ENCODE measurements around the gene COL6A1.

The COL6A1 gene

GRCh38 chr21:46018615-46019014, 37.0 kb downstream of the COL6A1 start:
- H3K4me3 ChIP-seq (ENCODE audit: low read depth, low read length), result no peak overlapping the region
- DNase-seq (ENCODE audit: low read depth), result no peak
- TF ChIP-seq, protein P1, sequence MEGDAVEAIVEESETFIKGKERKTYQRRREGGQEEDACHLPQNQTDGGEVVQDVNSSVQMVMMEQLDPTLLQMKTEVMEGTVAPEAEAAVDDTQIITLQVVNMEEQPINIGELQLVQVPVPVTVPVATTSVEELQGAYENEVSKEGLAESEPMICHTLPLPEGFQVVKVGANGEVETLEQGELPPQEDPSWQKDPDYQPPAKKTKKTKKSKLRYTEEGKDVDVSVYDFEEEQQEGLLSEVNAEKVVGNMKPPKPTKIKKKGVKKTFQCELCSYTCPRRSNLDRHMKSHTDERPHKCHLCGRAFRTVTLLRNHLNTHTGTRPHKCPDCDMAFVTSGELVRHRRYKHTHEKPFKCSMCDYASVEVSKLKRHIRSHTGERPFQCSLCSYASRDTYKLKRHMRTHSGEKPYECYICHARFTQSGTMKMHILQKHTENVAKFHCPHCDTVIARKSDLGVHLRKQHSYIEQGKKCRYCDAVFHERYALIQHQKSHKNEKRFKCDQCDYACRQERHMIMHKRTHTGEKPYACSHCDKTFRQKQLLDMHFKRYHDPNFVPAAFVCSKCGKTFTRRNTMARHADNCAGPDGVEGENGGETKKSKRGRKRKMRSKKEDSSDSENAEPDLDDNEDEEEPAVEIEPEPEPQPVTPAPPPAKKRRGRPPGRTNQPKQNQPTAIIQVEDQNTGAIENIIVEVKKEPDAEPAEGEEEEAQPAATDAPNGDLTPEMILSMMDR (IDR thresholded peaks at IDR 0.05; ENCODE audit: control insufficient read depth, extremely low read depth, insufficient read depth), result no peak

DNA sequence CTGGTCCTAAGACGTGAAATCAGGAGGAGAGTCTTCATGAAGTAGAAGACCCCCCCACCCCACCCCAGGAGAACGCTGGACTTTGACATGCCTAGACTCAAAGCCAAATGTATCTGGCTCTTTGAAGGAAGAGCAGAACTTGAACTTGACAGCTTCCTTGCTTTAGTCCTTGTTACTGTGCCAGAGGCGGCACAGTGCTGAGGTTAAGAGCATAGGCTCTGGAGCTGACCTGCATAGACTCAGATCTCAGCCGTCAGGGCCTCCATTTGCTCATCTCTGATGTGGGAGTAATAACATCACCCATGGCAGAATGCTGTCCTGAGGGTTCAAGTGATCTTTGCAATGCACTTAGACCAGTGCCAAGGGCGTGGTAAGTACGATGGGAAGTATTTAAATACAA, 39.0 kb downstream of the COL6A1 start:
- TF ChIP-seq, protein P1 (IDR thresholded peaks at IDR 0.05; ENCODE audit: control insufficient read depth, extremely low read depth, insufficient read depth), result no peak
- no peak for DNase-seq (ENCODE audit: low read depth)

DNA sequence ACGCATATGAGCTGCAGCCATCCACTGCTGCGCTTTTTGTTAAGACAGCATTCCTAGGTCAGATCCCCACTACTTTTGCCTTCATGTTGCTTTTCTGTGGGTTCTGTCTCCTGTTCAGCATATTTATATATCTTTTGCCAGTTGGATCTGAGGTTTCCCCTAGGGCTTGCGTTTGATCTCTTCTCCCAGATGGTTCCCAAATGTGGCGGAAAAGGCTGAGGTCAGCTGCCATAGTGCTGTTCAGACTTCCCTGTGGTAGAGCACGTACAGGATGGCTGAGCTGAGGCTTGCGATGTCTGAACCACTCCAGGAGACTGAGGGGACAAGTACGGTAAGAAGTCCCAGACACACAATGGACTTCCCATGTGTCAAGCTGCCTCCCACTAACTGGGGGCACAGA, 39.8 kb downstream of the COL6A1 start:
- no peak overlapping the region for H3K4me3 ChIP-seq (ENCODE audit: low read depth, low read length)
- TF ChIP-seq, protein P1 (IDR thresholded peaks at IDR 0.05; ENCODE audit: control insufficient read depth, extremely low read depth, insufficient read depth), result no peak
- no peak for DNase-seq (ENCODE audit: low read depth)

More for the DNA sequence above, 39.0 kb downstream of the COL6A1 start:
- no peak overlapping the region for H3K4me3 ChIP-seq (ENCODE audit: low read depth, low read length)

DNA sequence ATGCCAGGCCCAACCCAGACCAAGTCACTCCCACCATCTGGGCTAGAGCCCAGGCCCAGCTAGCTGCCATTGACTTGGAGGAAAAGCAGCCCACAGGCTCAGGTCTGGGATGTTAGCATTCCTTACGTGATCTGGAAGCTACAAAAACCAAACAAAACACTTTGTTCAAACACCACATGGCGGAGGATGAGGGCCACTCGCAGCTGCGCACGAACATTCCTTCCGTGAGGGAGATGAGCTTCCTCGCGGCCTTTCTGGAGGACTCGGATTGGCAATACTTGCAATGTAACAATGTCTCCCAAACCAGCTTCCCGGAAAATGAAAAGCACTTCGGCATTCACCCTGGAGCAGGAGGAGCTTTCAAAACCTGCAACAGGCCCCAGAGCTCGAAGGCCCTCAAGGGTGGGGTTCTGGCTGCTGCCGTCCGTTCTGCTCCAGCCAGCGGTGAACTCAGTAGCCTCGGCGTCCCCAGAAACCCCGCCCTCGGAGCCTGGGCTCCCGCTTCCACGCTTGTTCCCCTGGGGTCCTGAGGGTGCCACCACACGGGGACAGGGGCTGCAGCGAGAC, 40.5 kb downstream of the COL6A1 start:
- no peak overlapping the region for H3K4me3 ChIP-seq (ENCODE audit: low read depth, low read length)

GRCh38 chr21:46022551-46023525, 41.3 kb downstream of the COL6A1 start:
- H3K4me3 ChIP-seq (ENCODE audit: low read depth, low read length), result no peak overlapping the region
- TF ChIP-seq, protein P1 (IDR thresholded peaks at IDR 0.05; ENCODE audit: control insufficient read depth, extremely low read depth, insufficient read depth), result no peak

More for the DNA sequence above, 40.5 kb downstream of the COL6A1 start:
- DNase-seq (ENCODE audit: low read depth), result no peak
- TF ChIP-seq, protein P1 (IDR thresholded peaks at IDR 0.05; ENCODE audit: control insufficient read depth, extremely low read depth, insufficient read depth), result no peak

GRCh38 chr21:46023555-46023954, 42.0 kb downstream of the COL6A1 start:
- no peak for DNase-seq (ENCODE audit: low read depth)
- TF ChIP-seq, protein P1 (IDR thresholded peaks at IDR 0.05; ENCODE audit: control insufficient read depth, extremely low read depth, insufficient read depth), result no peak
- H3K4me3 ChIP-seq (ENCODE audit: low read depth, low read length), result no peak overlapping the region

More at GRCh38 chr21:46022551-46023525, 41.3 kb downstream of the COL6A1 start:
- no peak for DNase-seq (ENCODE audit: low read depth)
